Sciatic nerve (tissue), 2 donors: ENCODE data around the gene CYP17A1. TPM values are rescaled to one million over a fixed set of nuclear protein-coding genes. Genes with fewer than 3 reads are reported as not detected.
"Not testable (repeated sequence)": the region's sequence is repeated elsewhere in the genome, so short reads cannot be mapped to it uniquely, and the experiment has no call there.

Source experiments
- ATAC-seq: fragments of 200-7000 bp; cut with Tn5 transposase; one replicate; pipeline ENCODE4 v1.9.1; 2020; ENCODE audit warnings: mild to moderate bottlenecking, moderate library complexity
- DNase-seq: peaks from one replicate; pipeline ENCODE4 v3.0.0-alpha.2; 2020; ENCODE audit warnings: low spot score
- intact Hi-C: fragments of 100-400 bp; cut with DNase I; formaldehyde crosslinking; loops from one replicate; pipeline ENCODE4 v1.14.2; 2022
- total RNA-seq: library from RNA; stranded (reverse); fragmentation: NEBNext Ultra II Directional; extraction: Animal tissue kit (Norgen Biotek cat#: 25700); gene quantifications from one replicate; pipeline ENCODE4 v1.2.1, GENCODE V29; 2021
- donor health status: DM: no; HTN: no; CAD: no.
- donor health status: DM: no; HTN: no; CAD: no.

Gene CYP17A1
- total RNA-seq, 1 donor from 2014 or later: 0.18 TPM

DNA sequence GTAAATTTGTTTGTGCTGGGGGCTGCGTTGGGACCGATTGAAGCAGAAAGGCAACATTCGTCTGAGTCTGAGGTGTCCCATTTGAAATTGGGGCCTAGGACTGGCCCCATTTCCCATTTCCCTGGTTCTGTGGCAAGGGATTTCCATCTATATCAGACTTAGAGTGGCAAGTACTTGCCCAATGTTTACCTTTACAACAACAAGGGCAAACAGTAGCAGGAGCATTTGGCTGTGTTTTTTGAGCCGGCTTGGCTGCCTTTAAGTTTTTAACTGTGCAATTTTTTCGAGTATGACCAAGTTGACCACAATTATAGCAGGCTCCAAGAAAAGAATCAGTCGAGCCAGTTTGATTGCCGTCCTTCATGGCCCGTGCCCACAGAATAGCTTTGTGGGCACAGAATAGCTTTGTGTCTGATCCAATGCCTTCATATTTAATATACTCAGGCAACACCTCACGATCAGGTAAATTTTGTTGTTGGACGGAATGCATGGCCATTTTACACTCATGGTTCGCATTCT, 4.7 kb upstream of the CYP17A1 start:
- DNase-seq (no peak), ATAC-seq (no peak)
- intact Hi-C loops: no loop called here

DNA sequence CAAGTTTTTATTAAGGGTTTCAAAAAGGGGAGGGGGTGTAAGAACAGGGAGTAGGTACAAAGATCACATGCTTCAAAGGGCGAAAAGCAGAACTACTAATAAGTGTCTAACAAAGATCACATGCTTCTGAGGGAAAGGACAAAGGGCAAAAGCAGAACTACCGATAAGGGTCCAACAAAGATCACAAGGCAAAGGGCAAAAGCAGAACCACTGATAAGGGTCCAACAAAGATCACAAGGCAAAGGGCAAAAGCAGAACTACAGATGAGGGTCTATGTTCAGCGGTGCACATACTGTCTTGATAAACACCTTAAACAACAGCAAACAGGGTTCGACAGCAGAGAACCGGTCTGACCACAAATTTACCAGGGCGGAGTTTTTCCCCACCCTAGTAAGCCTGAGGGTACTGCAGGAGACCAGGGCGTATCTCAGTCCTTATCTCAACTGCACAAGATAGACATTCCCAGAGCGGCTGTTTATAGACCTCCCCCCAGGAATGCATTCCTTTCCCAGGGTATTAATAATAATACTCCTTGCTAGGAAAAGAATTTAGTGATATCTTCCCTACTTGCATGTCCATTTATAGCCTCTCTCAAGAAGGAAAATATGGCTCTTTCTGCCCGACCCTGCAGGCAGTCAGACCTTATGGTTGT, 1.2 kb upstream of the CYP17A1 start:
- intact Hi-C loops: loop anchor here (10.0 kb wide), 2 partner anchors 66 to 226 kb away; no protein-coding TSS in a partner anchor
- ATAC-seq, DNase-seq: not testable (repeated sequence)

DNA sequence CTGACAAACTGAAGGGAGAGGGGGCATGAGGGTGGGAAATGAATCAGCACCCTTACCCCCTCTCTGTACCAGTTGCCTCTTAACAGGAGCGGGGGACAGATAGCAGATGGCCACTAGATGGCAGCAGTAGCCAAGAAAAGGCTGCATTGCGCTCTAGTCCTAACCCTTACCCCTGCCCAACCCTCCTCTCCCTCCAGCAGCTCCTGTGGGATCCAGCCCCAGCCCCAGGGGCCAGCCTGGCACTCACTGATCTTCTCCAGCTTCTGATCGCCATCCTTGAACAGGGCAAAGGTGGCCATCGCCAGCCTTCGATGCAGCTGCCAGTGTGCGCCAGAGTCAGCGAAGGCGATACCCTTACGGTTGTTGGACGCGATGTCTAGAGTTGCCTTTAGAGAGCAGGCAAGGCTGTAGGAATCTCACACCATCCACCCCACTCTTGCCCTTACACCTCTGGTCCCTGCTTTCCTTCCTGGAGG, 2.2 kb downstream of the CYP17A1 start:
- ATAC-seq (peak; percentile 94), DNase-seq (peak; percentile 88)
- intact Hi-C loops: loop anchor here (10.0 kb wide), 2 partner anchors 70 to 230 kb away; no protein-coding TSS in a partner anchor

DNA sequence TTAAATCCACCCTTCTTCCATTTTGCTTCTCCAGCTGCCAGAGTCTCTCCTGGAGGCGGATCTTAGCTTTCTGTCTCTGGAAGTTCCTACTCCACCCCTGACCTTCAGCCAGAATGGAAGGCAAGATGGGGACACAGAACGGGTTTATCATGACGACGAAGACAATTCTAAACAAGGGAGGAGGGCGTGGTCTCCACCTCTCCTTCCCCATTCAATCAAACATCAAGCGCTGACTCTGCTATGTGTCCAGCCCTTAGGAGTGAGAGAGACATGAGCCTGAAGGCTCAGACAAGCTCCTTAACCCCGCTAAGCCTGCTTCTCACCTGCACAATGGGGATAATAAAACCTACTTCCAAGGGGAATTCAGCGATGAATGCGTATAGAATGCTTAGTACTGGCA, 3.1 kb downstream of the CYP17A1 start:
- no peak for ATAC-seq
- intact Hi-C loops: loop anchor here (10.0 kb wide), 2 partner anchors 71 to 231 kb away; no protein-coding TSS in a partner anchor
- no peak for DNase-seq

DNA sequence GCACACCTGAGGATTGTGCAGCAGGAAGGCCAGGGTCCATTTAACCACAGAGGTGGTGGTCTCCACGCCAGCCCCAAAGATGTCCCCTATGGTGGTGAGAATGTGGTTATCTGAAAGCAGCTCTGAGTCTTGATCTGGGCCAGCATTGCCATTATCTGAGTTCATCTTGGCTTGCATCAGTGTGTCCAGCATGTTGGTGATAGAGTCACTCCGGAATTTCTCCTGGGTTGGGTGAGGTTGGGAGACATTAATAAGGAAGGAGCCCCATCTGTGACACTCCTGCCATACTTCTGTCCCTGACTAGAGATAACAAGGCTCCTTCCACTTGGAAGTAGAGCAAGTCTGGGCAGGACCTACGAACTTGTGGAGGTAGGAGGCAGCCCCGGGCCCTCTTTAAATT, 4.2 kb downstream of the CYP17A1 start:
- no peak for ATAC-seq

DNA sequence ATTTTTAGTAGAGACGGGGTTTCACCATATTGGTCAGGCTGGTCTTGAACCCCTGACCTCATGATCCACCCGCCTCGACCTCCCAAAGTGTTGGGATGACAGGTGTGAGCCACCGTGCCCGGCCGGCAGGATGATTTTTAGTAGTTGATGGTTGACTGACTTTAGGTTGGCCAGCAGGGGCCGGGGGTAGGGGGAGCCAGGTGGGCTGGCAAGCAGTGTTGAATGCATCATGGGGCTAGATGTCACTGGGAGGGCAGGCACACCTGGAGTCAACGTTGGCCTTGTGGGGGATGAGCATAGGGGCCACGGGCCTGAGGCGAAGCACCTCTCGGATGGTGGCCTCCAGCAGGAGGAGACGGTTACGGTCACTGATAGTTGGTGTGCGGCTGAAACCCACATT, 5.0 kb downstream of the CYP17A1 start:
- ATAC-seq (no peak), DNase-seq (no peak)
- intact Hi-C loops: loop anchor here (10.0 kb wide), 2 partner anchors 73 to 233 kb away; no protein-coding TSS in a partner anchor

More for the DNA sequence above, 4.2 kb downstream of the CYP17A1 start:
- DNase-seq: no peak
- intact Hi-C loops: loop anchor here (10.0 kb wide), 2 partner anchors 72 to 232 kb away; no protein-coding TSS in a partner anchor

DNA sequence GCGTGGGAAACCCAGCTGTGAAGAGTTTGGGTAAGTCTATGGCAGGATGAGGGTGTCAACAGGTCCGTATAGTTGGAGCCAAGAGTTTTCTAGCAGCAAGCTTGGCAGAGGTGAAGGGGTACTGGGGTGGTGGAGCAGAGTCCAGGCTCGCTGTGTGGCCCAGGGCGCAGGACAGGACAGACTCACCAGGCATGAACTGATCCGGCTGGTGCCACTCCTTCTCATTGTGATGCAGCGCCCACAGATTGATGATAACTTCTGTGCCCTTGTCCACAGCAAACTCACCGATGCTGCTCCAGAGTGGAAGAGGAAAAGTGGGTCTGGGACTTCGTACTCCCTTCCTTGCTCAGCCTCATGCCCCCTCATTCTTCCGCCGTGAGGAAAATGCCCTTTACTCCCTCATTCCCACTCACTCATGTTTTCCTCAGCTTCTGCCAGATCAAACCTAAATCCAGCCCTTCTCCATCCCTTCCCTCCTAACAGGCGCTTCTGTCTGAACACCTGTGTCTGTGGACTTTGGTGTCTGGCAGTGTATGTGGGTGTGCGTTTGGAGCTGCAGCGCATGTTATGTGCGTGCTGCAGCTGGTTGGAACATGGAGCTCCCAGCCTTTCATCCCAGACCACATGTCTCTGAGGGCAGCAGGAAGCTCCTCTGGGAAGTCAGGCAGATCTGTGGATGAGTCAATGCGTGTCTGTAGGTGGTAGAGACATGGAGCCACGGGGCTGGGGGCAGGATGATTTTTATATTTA, 5.7 kb downstream of the CYP17A1 start:
- DNase-seq: no peak
- ATAC-seq: no peak
- intact Hi-C loops: loop anchor here (10.0 kb wide), 2 partner anchors 73 to 233 kb away; no protein-coding TSS in a partner anchor

DNA sequence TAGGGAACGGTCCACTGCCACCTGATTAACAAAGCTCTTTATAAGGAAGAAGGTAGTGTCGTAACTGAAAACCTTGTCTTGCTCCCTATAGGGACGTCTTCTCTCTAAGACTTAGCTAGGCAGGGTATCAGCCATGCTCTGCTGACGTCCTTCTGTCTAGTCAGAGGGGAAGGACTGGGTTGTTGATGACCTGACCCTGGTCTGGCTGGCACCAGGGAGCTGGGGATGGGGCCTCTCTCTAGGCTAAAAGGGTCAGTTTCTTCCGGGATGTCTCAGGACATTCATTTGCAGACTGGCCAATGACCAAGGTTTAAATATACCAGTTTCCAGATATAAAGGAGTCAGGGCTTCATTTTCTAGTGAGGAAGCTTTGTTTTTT, 9.6 kb downstream of the CYP17A1 start:
- DNase-seq (no peak), ATAC-seq (no peak)
- intact Hi-C loops: no loop called here

DNA sequence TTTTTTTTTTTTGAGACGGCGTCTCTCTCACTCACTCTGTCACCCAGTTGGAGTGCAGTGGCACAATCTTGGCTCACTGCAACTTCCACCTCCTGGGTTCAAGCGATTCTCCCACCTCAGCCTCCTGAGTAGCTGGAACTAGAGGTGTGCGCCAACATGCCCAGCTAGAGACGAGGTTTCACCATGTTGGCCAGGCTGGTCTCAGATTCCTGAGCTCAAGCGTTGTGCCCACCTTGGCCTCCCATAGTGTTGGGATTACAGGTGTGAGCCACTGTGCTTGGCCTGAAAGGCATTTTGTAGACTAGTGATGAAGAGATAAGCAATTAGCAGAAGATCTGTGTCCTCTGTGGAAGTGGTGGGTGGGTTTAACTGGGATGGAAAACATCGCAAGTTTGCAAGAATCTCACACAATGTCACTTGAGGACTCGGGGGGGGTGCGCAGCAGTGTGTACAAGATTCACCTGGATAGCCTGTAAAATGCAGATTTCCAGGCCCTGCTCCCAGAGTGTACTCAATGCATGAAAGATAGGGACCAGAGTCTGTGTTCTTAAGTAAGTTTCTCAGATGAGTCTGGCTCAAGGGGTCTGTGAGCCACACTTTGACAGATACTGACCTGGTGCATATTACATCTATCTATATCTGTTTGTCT, 10.9 kb downstream of the CYP17A1 start:
- ATAC-seq (no peak), DNase-seq (no peak)
- intact Hi-C loops: no loop called here

DNA sequence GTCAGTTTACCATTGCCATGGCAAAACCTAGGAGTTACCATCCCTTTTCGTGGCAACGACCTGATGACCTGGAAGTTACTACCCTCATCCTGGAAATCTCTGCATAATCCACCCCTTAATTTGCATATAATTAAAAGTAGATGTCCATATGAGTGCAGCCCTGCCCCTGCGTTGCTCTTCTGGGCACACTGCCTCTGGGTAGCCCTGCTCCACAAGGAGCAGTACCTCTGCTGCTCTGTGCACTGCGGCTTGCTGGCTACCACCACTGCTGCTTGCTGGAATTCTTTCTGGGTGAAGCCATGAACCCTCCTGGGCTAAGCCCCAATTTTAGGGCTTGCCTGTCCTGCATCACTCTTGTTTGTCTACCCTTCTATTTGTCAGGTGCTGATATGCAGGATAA, 12.5 kb downstream of the CYP17A1 start:
- no peak for ATAC-seq
- intact Hi-C loops: no loop called here
- DNase-seq: no peak

DNA sequence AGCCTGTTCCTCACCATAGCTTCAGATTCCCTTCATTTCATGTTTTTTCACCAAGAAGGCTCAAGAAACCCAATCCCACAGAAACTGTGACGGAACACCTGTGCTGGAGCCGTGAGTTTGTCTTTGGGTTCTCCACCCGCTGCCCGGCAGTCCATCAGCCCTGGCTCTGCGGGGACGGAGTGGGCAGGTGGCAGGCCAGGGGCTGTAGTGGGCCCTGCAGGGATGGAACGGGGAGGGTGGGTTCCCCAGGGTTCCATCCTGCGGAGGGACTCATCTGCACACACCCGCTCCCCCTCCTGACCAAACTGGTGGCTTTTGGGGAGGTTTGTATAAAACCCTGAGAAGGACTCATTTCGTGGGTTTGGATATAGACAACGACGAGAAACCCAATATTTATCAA, 15.0 kb downstream of the CYP17A1 start:
- no peak for DNase-seq
- no peak for ATAC-seq
- intact Hi-C loops: no loop called here

DNA sequence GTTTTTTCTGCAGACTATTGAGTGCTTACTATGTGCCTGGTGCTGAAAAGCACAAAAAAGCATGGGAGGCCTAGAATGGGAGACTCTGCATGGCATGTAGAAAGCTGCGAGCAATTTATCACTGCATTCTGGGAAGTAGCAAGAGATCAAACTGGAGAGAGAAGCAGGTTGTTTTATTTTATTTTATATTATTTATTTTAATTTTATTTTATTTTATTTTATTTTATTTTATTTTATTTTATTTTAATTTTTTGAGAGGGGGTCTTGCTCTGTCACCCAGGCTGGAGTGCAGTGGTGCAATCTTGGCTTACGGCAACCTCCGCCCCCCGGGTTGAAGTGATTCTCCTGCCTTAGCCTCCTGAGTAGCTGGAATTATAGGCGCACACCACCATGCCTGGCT, 17.2 kb downstream of the CYP17A1 start:
- ATAC-seq, DNase-seq, intact Hi-C loops: not testable (repeated sequence)

DNA sequence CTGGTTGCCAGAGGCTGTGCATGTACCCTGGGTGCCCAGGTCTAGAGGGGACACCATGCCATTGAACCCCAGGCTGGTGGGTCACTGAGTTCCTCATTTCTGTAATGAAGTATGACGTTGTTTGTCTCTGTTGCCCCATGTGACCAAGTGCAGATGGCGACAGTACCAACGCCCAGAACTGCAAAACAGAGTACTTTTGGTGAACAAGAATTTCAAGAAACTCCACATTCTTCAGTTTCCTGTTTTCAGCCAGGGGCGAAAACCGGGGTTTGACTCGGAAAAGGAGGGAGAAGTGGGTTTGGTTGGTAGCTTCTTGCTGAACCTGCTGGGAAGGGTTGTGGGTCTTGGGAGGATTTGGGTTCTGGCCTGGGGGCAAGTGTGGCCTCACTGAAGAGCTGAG, 18.2 kb downstream of the CYP17A1 start:
- DNase-seq (no peak), ATAC-seq (peak; percentile 7)
- intact Hi-C loops: loop anchor here (10.0 kb wide), 1 partner anchor 64 kb away; no protein-coding TSS in a partner anchor

DNA sequence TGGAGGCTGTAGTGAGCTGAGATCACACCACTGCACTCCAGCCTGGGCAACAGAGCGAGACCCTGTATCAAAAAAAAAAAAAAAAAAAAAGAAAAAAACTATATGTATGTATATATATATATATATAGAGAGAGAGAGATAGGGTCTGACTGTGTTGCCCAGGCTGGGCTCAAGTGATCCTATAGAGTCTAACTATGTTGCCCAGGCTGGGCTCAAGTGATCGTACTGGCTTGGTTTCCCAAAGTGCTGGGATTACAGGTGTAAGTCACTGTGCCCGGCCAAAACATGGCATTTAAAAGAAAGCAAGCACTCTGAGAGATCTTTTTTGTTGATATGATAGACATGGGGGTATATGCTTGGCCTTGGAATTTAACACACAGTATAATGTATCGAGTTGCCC, 20.0 kb downstream of the CYP17A1 start:
- intact Hi-C loops: loop anchor here (10.0 kb wide), 1 partner anchor 62 kb away; no protein-coding TSS in a partner anchor
- ATAC-seq (no peak), DNase-seq (no peak)

DNA sequence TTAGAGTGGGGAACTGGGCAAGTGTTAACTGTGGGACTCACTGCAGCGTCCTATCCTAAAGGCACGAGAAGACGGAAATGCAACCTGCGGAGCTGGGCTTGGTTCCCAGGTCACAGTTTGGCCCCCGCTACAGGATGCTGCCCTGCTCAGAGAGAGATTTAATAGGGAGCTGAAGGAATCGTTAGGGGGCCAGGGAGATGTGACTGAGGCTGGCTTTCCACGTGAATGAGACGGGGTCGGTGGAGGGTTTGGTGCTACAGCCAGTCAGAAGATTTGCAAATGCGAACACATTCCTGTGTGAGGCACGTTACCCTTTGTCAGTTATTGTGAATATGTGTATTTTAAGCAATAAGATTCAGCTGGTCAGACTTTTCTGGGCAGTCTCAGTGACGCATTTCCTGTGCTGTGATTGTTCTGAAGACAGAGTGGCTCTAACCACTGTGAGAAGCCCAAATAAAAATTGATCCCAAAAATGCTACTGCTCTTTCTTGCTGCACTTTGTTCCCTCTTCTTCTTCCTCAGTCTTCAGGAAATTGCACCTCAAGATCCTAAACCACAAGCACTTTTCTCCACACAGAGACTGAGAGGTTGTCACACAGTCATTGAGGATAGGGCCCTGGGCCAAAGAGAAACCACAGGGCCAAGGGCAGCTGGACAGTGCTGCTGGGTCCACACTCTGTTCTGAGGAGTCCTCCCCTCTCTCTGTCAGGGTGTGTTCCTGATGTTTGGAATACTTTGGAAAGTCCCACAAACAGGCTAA, 21.2 kb downstream of the CYP17A1 start:
- intact Hi-C loops: loop anchor here (10.0 kb wide), 1 partner anchor 61 kb away; no protein-coding TSS in a partner anchor

DNA sequence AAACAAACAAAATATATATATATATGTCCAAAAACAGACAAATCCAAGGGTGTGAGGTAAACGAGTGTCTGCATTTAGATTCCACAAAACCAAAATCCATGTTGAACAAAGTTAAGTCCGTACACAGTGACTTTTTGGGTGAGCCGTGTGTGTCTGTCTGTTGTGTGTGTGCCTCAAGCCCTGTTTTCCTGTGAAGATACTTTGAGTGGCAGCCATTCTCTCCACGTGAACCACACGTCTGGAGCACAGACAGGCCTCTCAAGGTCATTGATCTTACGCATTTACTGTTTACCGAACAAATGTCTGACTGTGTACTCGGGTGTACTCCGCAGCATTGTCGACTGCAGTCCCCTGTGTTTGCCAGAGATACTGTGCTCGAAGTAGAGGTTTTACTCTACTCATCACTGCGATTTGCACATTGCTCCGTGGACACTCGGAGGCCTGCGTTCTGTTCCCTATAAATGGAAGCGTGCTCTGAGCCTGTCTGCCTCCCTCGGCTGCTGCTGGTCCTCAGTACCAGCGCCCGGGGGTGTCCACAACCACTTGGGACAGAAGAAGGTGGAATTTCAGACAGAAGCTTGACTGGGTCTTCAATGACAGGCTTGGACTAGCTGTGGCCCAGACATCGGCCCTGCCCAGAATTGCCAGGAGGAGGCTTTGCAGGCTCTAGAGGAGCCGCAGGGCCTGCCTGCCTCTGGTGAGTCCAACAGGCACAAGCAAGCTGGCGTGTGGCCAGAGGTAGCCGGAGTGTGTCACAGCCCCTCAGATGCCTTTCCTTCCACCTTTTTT, 22.1 kb downstream of the CYP17A1 start:
- intact Hi-C loops: loop anchor here (10.0 kb wide), 1 partner anchor 60 kb away; no protein-coding TSS in a partner anchor
- DNase-seq: peak; percentile 88
- ATAC-seq: peak; percentile 48

More for the DNA sequence above, 21.2 kb downstream of the CYP17A1 start:
- DNase-seq (no peak), ATAC-seq (peak; percentile 82)

DNA sequence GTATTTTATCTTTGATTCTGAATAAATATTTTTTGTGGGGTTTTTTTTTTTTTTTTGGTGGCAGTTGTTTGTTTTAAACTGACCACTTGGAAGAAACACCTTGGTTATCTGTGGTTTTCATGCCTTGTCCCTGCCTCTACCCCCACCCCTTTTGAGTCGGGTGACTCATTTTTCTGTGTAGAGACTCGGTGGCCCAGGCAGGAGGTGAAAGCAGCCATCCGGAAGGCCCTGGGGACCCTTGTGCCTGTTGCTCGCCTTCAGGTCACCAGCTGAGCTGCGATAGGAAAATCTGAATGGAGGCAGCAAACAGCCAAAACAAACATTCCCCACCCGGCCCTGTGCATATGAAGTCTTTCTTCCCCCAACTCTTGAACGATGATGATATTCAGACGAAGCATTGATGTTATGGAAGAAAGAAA, 22.8 kb downstream of the CYP17A1 start:
- intact Hi-C loops: loop anchor here (10.0 kb wide), 1 partner anchor 60 kb away; no protein-coding TSS in a partner anchor
- ATAC-seq: peak; percentile 49
- peak; percentile 78 for DNase-seq
